Activated T-helper 1 cell treated with anti-CD3 and anti-CD28 coated beads, Interleukin-2, amount 50 U/mL, for 16 hours (primary cell): Measurements from ENCODE around the gene BRK1.
"Not testable (repeated sequence)": the region's sequence is repeated elsewhere in the genome, so short reads cannot be mapped to it uniquely, and the experiment has no call there.

Experiments
- DNase-seq, 2 donors: peaks; one replicate each; pipeline ENCODE4 v3.0.0-alpha.2; 2020; ENCODE audit warnings: low read depth in 1 of 2, low spot score in 1 of 2

BRK1 gene

DNA sequence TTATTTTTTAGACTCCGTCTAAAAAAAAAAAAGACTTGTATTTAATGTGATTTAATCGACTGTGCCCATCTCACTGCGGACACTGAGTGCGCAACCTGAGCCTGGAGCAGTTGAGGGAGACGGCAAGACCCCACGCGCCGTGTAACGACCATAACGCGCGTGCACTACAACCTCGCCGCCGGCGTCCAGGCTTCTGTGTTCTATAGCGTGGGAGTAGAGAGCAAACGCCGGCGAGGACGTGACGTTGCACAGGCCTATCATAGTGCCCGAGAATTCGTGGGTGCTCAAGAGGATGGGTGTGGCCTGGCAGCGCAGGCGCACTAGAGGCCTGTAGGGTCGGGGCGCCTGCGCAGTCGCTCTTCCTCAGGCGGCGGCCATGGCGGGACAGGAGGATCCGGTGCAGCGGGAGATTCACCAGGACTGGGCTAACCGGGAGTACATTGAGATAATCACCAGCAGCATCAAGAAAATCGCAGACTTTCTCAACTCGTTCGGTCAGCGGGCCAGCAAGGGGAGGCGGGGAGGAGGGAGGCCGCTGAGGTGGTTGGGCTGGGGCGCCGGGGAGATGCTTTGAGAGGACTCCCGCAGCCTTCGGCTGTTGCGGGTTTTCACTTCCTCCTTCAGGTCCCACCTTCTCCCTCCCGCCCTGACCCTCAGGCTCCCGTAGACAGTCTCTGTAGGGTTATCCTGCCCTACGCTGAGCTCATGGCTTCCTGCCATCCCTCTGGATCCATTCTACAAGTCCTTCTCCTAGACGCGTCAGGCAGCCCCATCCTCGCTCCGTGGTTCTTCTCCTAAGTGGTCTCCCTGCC is at the start of gene BRK1:
BRK1 (plus strand) TSS at position 350 of the 812 bp plus-strand sequence; CDS start at position 377, 27 bp downstream.
- DNase-seq, result peak; percentile 80 to 89

DNA sequence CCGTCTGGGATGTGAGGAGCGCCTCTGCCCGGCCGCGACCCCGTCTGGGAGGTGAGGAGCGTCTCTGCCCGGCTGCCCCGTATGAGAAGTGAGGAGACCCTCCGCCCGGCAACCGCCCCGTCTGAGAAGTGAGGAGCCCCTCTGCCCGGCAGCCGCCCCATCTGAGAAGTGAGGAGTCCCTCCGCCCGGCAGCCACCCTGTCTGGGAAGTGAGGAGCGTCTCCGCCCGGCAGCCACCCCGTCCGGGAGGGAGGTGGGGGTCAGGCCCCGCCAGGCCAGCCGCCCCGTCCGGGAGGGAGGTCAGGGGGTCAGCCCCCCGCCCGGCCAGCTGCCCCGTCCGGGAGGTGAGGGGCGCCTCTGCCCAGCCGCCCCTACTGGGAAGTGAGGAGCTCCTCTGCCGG is 45.4 kb upstream of the BRK1 start:
- not testable (repeated sequence) for DNase-seq

DNA sequence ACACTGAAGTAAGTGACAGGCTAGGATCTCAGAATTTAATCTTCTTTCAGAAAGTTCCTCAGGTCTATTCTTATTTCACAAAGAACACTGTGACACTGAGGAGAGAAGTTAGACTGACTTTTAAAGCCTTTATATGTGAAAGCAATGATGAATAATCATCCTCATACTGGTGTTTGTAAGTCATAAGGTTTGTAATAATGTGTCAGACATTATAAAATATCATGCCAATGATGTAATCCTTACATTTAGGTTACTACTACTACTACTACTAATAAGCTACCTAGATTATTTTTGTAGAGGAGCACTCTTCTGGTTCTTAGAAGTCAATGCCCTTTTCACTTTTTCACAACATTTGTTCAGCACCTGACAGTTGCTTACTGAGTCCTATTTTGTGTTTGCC is 40.8 kb upstream of the BRK1 start:
- DNase-seq, result no peak

DNA sequence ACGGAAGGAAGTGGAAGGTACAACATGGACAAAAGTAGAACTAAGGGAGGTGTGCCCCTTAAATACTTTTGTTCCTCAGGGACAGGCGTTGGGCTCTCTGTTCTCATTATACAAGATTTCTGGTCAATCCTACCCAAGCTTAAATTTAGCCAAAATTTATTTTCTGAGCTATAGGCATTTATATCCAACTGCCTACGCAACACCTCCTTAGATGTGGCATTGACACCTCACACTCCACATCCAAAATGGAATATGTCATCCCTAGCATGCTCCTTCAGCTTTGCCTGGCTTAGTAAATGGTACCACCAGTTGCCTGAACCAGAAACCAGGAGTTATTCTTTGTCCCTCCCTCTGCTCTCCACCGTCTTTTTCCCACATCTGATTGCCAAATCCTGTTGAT is 33.6 kb upstream of the BRK1 start:
- DNase-seq, result no peak

DNA sequence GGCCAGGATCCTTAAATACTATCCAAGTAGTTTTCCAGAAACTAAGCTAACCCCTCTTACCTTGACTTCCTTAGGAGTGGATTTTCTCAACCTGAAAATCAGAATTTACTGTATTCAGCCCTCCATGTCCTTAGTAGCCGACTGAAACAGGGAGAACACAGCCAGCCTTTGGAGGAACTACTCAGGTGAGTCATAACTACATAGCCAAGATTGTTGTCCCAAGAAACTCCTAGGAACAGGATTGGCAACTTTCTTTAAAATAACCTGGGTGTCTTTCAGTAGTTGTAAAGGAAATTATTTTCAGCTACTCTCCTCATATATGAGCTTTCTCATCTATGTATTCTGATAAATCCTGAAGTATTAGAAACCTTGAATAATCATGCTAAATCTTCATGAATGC is 29.7 kb upstream of the BRK1 start:
- DNase-seq, result no peak

DNA sequence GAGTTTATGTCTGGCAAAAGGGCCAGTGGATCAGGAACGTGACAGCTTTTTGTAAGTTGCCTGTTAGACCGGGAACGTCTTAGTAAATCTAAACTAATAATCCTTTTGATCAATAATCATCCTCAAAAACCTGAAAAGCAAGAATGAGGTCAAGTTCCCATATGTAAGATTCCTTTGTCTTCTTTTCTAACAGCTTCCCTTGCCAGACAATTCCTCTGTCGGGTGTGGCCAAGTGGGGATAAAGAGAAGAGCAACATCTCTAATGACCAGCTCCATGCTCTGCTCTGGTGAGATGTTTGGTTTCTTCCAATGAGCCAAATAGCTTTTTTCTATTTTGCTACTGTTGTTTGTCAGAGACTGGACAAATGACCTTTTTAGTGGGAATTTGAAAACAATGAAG is 27.2 kb upstream of the BRK1 start:
- no peak for DNase-seq

DNA sequence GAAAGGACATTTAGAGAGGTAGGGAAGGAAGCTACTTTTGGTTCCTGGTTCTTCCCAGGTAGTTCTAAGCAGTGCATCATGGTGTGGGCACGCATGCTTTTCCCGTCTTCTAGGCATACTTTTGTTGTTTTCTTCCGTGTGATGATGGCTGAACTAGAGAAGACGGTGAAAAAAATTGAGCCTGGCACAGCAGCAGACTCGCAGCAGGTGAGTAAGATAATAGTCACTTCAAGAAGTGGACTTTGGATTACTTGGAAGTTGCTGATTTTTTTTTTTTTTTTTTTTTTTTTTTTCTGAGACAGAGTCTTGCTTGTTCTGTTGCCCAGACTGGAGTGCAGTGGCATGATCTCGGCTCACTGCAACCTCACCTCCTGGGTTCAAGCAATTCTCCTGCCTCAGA is 25.3 kb upstream of the BRK1 start:
- no peak for DNase-seq

DNA sequence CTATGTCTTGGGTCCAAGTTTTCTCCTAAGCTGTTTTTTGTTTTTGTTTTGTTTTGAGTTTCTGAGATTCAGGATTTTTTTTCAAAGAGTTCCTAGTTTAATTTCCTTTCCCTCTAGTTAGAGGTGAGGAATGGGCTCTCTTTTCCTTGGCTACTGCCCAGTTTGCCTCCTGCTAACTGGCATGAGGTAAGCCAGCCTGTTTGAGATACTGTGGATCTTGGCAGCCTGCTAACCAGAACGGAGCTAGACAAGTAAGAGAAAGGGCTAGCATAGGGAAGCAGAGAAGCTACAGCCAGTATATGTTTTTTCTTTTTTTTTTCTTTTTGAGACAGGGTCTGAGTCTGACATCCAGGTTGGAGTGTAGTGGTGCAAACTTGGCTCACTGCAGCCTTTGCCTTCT is 24.7 kb upstream of the BRK1 start:
- DNase-seq, result not testable (repeated sequence)

DNA sequence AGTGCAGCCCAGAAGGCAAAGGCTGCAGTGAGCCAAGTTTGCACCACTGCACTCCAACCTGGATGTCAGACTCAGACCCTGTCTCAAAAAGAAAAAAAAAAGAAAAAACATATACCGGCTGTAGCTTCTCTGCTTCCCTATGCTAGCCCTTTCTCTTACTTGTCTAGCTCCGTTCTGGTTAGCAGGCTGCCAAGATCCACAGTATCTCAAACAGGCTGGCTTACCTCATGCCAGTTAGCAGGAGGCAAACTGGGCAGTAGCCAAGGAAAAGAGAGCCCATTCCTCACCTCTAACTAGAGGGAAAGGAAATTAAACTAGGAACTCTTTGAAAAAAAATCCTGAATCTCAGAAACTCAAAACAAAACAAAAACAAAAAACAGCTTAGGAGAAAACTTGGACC is 24.1 kb upstream of the BRK1 start:
- not testable (repeated sequence) for DNase-seq

DNA sequence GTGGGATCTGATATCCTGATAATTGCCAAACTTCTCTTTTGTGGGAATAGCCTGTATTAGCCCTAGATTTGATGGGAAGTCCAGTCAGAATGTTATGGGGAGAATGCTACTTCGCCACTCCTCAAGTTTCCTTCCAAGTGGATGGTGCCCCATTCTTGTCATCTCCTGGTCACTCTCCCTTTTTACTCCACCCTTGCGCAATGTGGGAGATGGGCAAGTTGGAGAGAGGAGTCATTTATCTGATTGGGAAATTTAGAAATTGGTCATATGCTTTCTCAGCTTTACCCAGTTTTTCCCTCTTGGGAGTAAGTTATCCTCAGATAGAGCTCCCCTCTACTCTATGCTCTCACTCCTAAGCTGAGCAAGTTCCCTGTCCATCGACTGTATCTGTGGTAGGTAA is 21.8 kb upstream of the BRK1 start:
- DNase-seq, result no peak

DNA sequence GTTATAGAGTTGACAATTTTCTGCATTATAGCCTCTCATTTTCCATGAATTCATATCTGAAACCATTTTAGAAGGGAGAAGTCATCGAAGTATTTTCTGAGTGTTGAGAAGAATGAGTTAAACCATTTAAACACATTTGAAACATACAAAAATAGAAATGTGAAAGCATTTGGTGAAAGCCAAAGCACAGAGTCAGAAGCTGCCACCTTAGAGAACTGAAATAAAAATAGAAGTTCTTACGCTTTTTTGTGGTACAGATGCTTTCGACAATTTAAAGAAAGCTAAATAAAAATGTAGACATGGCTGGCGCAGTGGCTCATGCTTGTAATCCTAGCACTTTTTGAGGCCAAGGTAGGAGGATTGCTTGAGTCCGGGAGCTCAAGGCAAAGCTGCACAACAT is 16.4 kb upstream of the BRK1 start:
- no peak for DNase-seq

DNA sequence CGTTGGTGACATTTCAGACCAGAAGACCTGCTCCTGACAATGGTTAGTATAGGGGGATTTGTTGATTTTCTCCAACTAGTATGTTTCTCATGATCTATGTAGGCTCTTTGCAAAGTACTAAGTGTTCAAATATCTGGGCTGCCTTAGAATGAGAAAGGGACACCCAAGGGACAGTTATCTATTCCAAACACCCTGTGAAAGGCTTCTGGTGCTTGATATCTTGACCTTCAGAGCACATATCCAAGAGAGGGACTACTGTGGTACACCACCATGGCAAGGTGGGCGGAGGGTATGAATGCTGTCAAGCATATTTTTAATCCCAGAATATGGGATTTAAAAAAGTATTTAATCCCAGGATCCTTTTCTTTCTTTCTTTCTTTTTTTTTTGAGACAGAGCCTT is 8.6 kb upstream of the BRK1 start:
- DNase-seq, result no peak

DNA sequence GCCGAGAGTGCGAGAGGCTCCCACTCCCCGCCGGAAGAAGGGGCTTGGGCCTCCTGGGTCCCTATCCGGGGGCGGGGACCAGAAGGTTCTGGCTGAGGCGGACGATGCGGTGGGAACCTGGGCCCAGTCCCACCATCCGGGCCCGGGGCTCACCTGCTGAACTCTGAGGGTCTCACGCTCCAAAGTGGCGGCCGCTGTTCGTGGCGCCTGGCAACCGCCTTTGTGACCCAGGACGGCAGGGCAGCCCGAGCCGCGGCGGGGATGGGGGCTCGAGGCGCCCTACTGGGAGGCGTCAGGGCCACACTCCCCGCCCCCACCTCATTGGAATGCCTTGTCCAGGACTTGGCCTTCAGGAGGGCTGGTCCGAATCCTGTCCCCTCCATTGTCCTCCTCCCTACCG is 7.4 kb upstream of the BRK1 start, which contains the start of gene FANCD2OS:
FANCD2OS (minus strand) TSS at position 165 of the 400 bp plus-strand sequence. CDS start 3,481 bp downstream, outside the sequence.
- DNase-seq, result no peak

DNA sequence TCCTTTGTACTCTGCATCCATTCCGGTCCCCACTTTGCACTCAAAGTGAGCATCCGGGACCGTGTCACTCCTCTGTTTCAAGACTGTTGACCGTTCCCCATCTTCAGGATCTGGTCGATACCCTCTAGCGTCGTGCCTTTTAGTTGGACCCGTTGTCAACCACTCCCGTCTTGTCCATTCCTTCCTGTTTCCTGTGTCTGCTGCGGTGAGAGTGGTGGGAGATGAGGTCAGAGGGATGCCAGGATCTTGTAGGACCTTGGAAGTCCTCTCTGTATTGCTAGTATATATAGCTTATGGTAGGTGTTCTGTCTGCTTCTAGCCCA is 624 bp downstream of the BRK1 start:
- DNase-seq, result no peak

DNA sequence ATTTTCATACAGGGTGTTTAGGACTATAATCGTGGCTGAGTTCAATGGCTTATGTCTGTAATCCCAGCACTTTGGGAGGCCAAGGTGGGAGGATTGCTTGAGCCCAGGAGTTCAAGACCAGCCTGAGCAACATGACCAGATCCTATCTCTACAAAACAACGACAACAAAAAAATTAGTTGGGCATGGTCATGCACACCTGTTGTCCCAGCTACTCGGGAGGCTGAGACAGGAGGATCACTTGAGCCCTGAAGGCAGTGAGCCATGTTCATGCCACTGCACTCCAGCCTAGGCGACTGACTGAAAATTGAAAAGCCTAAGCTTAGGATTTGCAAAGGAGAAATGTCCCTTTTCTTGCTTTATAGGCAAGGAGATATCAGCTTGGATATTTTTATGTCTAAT is 1.5 kb downstream of the BRK1 start:
- DNase-seq, result no peak

DNA sequence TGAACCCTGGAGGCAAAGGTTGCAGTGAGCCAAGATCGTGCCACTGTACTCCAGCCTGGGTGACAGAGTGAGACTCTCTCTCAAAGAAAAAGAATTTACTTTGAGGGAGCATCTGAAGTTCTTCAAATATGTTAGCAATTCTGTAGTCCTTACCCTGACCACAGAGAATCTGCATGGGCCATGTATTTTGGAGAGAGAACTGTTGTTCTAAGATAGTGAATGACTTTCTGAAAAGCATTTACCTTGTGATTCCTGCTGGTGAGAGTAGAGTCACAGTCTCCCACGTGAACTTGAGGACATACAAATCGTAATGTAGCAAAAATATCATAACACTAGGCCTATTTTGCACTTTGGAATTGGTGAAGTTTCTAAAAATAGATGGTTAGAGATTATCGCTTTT is 3.9 kb downstream of the BRK1 start:
- DNase-seq, result no peak

DNA sequence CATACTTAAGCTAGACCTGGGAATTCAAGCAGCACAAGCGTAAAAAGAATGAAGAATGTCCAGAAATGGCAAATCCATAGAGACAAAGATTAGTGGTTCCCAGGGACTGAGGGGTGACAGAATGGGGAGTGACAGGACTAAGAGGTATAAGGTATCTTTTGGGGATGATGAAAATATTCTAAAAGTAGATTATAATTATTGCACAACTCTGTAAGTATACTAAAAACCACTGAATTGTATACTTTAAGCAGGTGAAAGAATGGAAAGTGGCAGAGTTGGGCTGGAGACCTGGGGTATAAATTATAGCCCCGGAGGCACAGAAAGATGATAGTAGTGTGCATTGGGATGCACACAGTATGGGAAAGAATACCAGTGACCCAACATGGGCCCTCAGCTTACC is 5.6 kb downstream of the BRK1 start:
- no peak for DNase-seq

DNA sequence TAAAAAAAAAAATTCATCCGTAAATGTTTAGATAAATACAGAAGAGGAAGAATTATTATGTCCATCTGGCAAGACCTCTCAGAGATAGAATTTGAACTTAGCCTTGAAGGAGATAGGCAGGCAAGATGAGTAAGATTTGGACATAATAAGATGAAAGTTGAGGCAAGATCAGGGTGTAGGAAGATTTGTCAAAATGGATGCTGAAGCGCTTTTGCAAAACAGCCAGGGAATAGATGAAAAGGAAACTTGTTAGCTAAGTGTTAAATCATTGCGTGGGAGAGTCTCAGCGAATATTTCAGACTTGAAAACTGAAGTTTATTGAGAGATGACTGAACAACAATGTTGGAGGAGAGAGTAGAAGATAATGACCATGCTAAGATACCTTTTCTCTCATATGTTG is 7.2 kb downstream of the BRK1 start:
- DNase-seq, result no peak

DNA sequence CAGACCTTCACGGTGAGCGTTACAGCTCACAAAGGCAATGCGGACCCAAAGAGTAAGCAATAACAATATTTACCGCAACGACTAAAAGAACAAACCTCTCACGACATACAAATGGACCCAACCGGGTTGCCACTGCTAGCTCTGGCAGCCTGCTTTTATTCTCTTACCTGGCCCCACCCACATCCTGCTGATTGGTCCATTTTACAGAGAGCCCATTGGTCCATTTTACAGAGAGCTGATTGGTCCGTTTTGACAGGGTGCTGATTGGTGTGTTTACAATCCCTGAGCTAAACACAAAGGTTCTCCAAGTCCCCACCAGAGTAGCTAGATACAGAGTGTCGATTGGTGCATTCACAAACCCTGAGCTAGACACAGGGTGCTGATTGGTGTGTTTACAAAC is 20.4 kb downstream of the BRK1 start:
- DNase-seq, result not testable (repeated sequence)

DNA sequence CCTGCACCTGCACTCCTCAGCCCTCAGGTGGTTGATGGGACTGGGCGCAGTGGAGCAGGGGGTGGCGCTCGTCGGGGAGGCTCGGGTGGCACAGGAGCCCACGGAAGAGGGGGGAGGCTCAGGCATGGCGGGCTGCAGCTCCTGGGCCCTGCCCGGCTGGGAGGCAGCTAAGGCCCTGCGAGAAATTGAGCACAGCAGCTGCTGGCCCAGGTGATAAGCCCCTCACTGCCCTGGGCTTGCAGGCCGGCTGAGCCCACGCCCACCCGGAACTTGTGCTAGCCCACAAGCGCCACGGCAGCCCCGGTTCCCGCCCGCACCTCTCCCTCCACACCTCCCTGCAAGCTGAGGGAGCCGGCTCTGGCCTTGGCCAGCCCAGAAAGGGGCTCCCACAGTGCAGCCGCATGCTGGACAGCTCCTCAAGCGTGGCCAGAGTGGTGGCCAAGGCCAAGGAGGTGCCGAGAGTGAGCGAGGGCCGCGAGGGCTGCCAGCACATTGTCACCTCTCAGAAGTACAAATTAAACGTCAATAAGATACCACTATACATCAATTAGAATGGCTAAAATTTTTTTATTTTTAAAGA is 21.0 kb downstream of the BRK1 start:
- no peak for DNase-seq

DNA sequence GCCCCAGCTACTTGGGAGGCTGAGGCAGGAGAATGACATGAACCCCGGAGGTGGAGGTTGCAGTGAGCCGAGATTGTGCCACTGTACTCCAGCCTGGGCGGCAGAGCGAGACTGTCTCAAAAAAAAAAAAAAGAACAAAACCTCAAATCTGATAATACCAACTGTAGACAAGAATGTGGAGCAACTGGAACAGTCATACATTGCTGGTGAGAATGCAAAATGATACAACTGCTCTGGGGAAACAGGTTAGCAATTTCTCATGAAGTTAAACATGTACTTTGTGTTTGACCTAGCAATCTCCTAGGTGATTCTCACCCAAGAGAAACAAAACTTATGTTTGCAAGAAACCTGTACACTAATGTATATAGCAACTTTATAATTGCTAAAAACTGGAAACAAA is 21.7 kb downstream of the BRK1 start:
- no peak for DNase-seq

DNA sequence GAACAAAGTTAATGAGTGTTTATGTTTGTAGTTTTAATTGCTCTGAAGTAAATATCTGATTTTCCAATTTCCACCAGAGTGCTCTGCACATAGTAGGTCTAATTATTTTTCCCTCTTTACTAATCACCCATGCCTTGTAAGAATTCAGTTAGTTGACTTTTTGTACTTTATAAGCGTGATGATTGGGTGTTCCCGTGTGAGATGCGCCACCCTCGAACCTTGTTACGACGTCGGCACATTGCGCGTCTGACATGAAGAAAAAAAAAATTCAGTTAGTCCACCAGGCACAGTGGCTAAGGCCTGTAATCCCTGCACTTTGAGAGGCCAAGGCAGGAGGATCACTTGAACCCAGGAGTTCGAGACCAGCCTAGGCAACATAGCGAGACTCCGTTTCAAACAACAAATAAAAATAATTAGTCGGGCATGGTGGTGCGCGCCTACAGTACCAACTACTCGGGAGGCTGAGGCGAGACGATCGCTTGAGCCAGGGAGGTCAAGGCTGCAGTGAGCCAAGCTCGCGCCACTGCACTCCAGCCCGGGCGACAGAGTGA is 25.6 kb downstream of the BRK1 start:
- no peak for DNase-seq
